KMS-11 (cell line): ENCODE measurements around the gene CDC26.
A peak's percentile ranks its signal among the peaks of the same experiment; 100 is the strongest.

Source experiments
- H2AFZ ChIP-seq: fragments of 200-600 bp; sonication (generic); 2 replicates; pipeline ENCODE4 v1.6.1; 2016; ENCODE audit warnings: antibody characterized with exemption, mixed run types, low read depth
- H3K27ac ChIP-seq: fragments of 200-600 bp; sonication (generic); 2 replicates; pipeline ENCODE4 v1.6.1; 2016; ENCODE audit warnings: mild to moderate bottlenecking, mixed run types
- H3K27me3 ChIP-seq: fragments of 200-600 bp; sonication (generic); 2 replicates; pipeline ENCODE4 v1.6.1; 2017; ENCODE audit warnings: mild to moderate bottlenecking, low read depth, mixed run types, moderate library complexity; ENCODE audit not compliant: insufficient read depth
- H3K36me3 ChIP-seq: fragments of 200-600 bp; sonication (generic); 2 replicates; pipeline ENCODE4 v1.6.1; 2017; ENCODE audit warnings: mild to moderate bottlenecking, mixed run types; ENCODE audit not compliant: insufficient read depth
- H3K4me1 ChIP-seq: fragments of 200-600 bp; sonication (generic); 2 replicates; pipeline ENCODE4 v1.6.1; 2016; ENCODE audit warnings: mild to moderate bottlenecking, low read depth, mixed run types; ENCODE audit not compliant: poor library complexity, severe bottlenecking
- H3K4me2 ChIP-seq: fragments of 200-600 bp; sonication (generic); 2 replicates; pipeline ENCODE4 v1.7.0; 2016; ENCODE audit warnings: mild to moderate bottlenecking, mixed run types
- H3K4me3 ChIP-seq: fragments of 200-600 bp; sonication (generic); IDR thresholded peaks from 2 replicates; pipeline ENCODE4 v1.6.1; 2017; ENCODE audit warnings: low read depth, low read length, mixed read lengths; ENCODE audit not compliant: insufficient read depth
- H3K79me2 ChIP-seq: fragments of 200-600 bp; sonication (generic); 2 replicates; pipeline ENCODE4 v1.6.1; 2016; ENCODE audit warnings: low read depth, mixed run types; ENCODE audit not compliant: insufficient read depth
- H3K9ac ChIP-seq: fragments of 200-600 bp; sonication (generic); 2 replicates; pipeline ENCODE4 v1.6.1; 2016; ENCODE audit warnings: mild to moderate bottlenecking, mixed run types
- H4K20me1 ChIP-seq: fragments of 200-600 bp; sonication (generic); 2 replicates; pipeline ENCODE4 v1.6.1; 2016; ENCODE audit warnings: mild to moderate bottlenecking, mixed run types; ENCODE audit not compliant: insufficient read depth
- CTCF ChIP-seq: fragments of 200-600 bp; sonication (generic); conservative IDR thresholded peaks from 2 replicates; pipeline ENCODE4 v1.6.1; 2017; ENCODE audit warnings: low read depth, mild to moderate bottlenecking, antibody characterized with exemption, low read length, moderate library complexity, mixed read lengths

Gene CDC26

GRCh38 chr9:113221003-113221799, 54.2 kb downstream of the CDC26 start, which contains the start of the genes FKBP15 and SLC31A1:
FKBP15 (minus strand) TSS chr9:113221277; CDS start chr9:113221243, 34 bp downstream.
SLC31A1 (plus strand) TSS chr9:113221544; CDS start chr9:113256149, 34,605 bp downstream.
- H3K79me2 ChIP-seq, result peaks cover 37% of the 10 kb centered on the region
- H4K20me1 ChIP-seq, result no peaks in the 10 kb centered on the region
- H3K4me1 ChIP-seq, result peaks cover 25% of the 10 kb centered on the region
- H3K4me2 ChIP-seq, result peak within 1 kb of the TSS; percentile 89
- H3K27me3 ChIP-seq, result no peaks in the 10 kb centered on the region
- peak within 1 kb of the TSS; percentile 37 for H3K27ac ChIP-seq
- H3K36me3 ChIP-seq, result no peaks in the 10 kb centered on the region
- peak within 1 kb of the TSS; percentile 70; the same call in 1 of the 2 replicates for H3K9ac ChIP-seq
- TF ChIP-seq CTCF, result no peak
- peak within 1 kb of the TSS; percentile 83 for H2AFZ ChIP-seq
- peak within 1 kb of the TSS; percentile 28 for H3K4me3 ChIP-seq

GRCh38 chr9:113220467-113221002, 54.8 kb downstream of the CDC26 start:
- H3K4me1 ChIP-seq, result peaks cover 30% of the 10 kb centered on the region
- H2AFZ ChIP-seq, result peak overlapping the region; percentile 83
- peak overlapping the region; percentile 28 for H3K4me3 ChIP-seq
- no peaks in the 10 kb centered on the region for H4K20me1 ChIP-seq
- no peaks in the 10 kb centered on the region for H3K36me3 ChIP-seq
- H3K9ac ChIP-seq, result peak overlapping the region; percentile 70; the same call in 1 of the 2 replicates
- H3K4me2 ChIP-seq, result peak overlapping the region; percentile 87
- TF ChIP-seq CTCF, result no peak
- peaks cover 37% of the 10 kb centered on the region for H3K79me2 ChIP-seq
- H3K27me3 ChIP-seq, result no peaks in the 10 kb centered on the region
- H3K27ac ChIP-seq, result peak overlapping the region; percentile 37

GRCh38 chr9:113219969-113220368, 55.4 kb downstream of the CDC26 start:
- Histone ChIP-seq H3K4me1 (peaks cover 33% of the 10 kb centered on the region), H3K27me3 (no peaks in the 10 kb centered on the region), H3K4me3 (peak overlapping the region; percentile 24), H3K9ac (0 out of 2 replicates have a peak overlapping the region, but pooled peaks have one; percentile 70), H3K27ac (peak overlapping the region; percentile 37; the same call in 1 of the 2 replicates), H4K20me1 (no peaks in the 10 kb centered on the region), H3K36me3 (no peaks in the 10 kb centered on the region), H3K79me2 (peaks cover 39% of the 10 kb centered on the region), H2AFZ (0 out of 2 replicates have a peak overlapping the region, but pooled peaks have one; percentile 83), H3K4me2 (peak overlapping the region; percentile 87)
- no peak for TF ChIP-seq CTCF

GRCh38 chr9:113219186-113219936, 56.0 kb downstream of the CDC26 start:
- Histone ChIP-seq H3K4me2 (peak overlapping the region; percentile 87), H3K4me1 (peaks cover 34% of the 10 kb centered on the region), H3K4me3 (no peak overlapping the region), H3K27me3 (no peaks in the 10 kb centered on the region), H3K27ac (peak overlapping the region; percentile 15; the same call in 1 of the 2 replicates), H3K9ac (no peak overlapping the region), H3K36me3 (no peaks in the 10 kb centered on the region), H4K20me1 (no peaks in the 10 kb centered on the region), H3K79me2 (peaks cover 40% of the 10 kb centered on the region), H2AFZ (no peak overlapping the region)
- no peak for TF ChIP-seq CTCF
